ENCODE data around the gene SHOX.

Gene SHOX

GRCh38 chrX:703866-704265, 73.3 kb downstream of the SHOX start:
- no peak overlapping the region for H3K4me3 ChIP-seq (replicated peaks; ENCODE audit: low read depth, low read length)
- DNase-seq (ENCODE audit: low read depth), result no peak
- TF ChIP-seq, protein P1, sequence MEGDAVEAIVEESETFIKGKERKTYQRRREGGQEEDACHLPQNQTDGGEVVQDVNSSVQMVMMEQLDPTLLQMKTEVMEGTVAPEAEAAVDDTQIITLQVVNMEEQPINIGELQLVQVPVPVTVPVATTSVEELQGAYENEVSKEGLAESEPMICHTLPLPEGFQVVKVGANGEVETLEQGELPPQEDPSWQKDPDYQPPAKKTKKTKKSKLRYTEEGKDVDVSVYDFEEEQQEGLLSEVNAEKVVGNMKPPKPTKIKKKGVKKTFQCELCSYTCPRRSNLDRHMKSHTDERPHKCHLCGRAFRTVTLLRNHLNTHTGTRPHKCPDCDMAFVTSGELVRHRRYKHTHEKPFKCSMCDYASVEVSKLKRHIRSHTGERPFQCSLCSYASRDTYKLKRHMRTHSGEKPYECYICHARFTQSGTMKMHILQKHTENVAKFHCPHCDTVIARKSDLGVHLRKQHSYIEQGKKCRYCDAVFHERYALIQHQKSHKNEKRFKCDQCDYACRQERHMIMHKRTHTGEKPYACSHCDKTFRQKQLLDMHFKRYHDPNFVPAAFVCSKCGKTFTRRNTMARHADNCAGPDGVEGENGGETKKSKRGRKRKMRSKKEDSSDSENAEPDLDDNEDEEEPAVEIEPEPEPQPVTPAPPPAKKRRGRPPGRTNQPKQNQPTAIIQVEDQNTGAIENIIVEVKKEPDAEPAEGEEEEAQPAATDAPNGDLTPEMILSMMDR (IDR thresholded peaks at IDR 0.05; ENCODE audit: low read length, missing control alignments), result no peak

Data from fibroblast of pulmonary artery (primary cell).